Prostate gland (tissue), 2 donors: ENCODE results near the gene FAM83B.

Source experiments
- CTCF ChIP-seq, 4 experiments: fragments of 200-600 bp in 2 of 4; fragments of 450-650 bp in 2 of 4; sonication (generic) in 2 of 4; IDR thresholded peaks; 1 replicate in 3 of 4; 2 replicates in 1 of 4; pipeline ENCODE4 v1.5.1; 2016 to 2019; ENCODE audit warnings: antibody characterized with exemption in 4 of 4, mild to moderate bottlenecking in 2 of 4, moderate library complexity in 2 of 4
- POLR2AphosphoS5 ChIP-seq: sonication (generic); formaldehyde crosslinking; IDR thresholded peaks from one replicate; pipeline ENCODE4 v1.6.1; 2017; ENCODE audit warnings: antibody characterized with exemption

- TF ChIP-seq POLR2AphosphoS5, result no peak
- TF ChIP-seq CTCF (IDR thresholded peaks at IDR 0.05), result no peak
Measured at GRCh38 chr6:54981276-54981609, 134.7 kb downstream of the FAM83B start.
